ENCODE measurements around the gene AP4M1. TPM values are rescaled to one million over a fixed set of nuclear protein-coding genes. Genes with fewer than 3 reads are reported as not detected.
"Not testable (repeated sequence)": the region's sequence is repeated elsewhere in the genome, so short reads cannot be mapped to it uniquely, and the experiment has no call there.

The AP4M1 gene
- total RNA-seq, 1 donor from 2014 or later, result 19.7 TPM

DNA sequence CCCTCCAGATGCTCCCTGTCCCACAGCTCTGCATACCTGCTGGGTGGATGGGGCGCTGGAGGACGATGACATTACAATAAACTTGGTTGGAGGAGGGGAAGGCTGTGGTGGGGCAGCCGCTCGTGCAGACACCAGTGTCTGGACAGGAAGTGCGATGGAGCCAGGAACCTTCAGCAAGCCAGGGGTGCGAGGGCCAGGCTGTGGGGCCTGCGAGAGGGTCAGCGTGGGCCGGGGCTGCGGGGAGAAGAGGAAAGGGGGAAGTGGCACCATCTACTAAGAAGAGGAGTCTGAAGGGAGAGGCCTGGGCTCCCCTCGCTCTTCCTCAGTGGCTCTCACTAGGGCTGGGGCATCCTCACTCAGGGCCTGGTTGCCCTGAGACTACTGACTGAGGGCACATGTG lies 6.4 kb downstream of the AP4M1 start:
- no peak for DNase-seq

DNA sequence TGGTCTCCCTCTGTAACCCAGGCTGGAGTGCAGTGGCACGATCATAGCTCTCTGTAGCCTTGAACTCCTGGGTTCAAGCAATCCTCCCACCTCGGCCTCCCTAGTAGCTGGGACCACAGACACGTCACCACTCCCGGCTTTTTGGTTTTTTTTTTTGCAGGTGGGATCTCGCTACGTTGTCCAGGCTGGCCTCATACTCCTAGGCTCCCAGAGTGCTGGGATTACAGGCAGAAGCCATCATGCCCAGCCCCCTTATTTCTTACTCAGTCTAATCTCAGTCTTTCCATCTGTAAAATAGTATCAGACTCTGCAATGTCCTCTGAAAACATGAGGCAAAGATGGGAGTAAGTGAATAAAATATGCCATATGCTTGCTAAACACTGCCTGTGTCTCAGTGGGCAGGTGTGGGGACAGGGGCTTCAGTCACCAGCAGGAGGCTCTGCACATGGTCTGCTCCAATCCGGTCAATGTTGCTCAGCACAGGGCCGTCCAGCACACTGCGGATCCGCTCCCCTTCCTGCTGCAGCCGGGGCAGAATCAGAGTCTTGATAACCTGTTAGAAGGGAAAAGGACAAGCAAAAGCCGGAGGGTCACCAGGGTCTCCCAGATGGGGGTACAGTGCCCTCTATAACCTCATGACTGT lies 8.2 kb downstream of the AP4M1 start:
- DNase-seq, result no peak

DNA sequence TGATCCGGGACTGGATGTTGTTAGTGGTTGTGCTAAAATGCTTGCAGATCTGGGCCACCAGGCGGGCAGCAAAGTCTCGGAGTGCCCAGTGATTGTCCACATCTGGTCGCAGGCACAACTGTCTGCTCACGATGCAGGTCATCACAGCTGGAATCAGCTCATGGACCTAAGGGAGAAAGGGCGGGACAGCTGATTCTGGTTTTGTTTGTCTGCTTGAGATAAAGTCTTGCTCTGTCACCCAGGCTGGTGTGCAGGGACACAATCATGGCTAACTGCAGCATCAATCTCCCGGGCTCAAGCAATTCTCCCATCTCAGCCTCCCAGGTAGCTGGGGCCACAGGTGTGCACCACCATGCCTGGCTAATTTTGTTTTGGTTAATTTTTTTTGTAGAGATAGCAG lies 9.7 kb downstream of the AP4M1 start:
- DNase-seq, result no peak

DNA sequence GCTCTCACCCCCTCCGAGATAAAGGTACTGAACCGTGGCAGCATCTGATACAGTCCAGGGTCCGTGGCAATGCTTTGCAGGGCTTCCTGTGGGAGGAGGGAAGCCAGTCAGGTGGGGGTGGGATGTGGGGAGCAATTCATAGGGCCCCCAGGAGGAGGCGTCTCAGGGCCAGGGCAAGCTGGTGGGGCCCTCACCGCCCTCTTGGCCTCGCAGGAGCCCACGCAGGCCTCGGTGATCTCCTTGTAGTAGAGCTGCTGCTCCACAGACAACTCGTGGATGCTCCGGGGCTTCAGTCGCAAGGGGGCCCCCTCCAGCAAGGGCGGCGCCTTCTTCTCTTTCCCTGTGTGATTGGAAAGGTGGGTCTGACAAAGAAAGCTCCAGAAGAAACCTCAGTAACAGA lies 10.5 kb downstream of the AP4M1 start:
- DNase-seq, result no peak

GRCh38 chr7:100115026-100115425 lies 13.6 kb downstream of the AP4M1 start:
- no peak for DNase-seq

GRCh38 chr7:100118388-100119071 lies 17.1 kb downstream of the AP4M1 start:
- DNase-seq, result no peak

DNA sequence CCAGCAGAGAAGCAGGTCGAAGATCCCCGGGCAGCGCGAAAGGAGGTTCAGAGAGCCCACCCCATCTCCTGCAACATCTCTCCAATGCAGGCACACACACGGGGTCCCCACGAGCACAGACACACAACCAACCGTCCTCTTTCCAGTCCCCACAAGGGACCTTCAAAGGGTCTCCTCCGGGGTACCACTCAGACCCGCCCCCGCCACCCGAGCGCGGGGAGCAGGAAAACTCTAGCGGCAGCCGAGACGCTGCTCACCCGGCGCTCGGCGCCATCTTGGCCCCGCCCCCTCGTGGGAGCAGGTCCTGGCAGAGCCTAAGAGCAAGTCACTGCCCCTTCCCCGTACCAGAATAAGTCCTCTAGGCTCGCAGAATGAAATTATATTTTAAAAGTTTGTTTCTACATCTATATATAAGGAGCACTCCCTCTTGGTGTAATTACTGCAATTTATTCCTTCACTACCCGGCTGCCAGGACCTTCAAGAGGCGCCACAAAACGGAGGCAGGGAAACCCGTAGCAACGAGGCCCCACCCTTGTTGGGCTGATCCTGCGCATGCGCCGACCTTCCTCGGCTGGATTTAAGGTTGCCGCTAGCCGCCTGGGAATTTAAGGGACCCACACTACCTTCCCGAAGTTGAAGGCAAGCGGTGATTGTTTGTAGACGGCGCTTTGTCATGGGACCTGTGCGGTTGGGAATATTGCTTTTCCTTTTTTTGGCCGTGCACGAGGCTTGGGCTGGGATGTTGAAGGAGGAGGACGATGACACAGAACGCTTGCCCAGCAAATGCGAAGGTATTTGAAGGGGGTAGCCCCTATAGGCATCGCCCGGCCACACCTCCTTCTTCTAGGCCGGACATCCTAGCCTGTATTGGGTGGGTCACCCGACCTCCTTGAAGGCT lies 17.9 kb downstream of the AP4M1 start, which contains the start of the genes CNPY4 and TAF6:
Gene CNPY4 (plus strand): TSS at position 563 of the 898 bp plus-strand sequence. CDS start 111 bp downstream, at position 674.
Gene TAF6 (minus strand): TSS at position 287 of the 898 bp plus-strand sequence. CDS start 5,149 bp downstream, outside the sequence.
- DNase-seq, result peak; percentile 99

GRCh38 chr7:100119970-100120732 lies 18.7 kb downstream of the AP4M1 start:
- peak; percentile 91 for DNase-seq

DNA sequence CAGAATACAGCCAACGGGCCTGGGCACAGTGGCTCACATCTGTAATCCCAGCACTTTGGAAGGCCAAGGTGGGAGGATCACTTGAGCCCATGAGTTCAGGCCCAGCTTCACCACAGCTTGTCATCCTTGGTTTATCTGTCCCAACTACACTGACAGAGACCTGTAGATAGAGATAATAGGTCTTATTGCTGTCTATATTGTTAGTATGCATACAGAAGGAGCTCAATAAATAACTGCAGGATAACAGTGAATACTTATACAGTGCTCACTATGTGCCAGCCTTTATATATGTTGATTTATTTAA lies 19.2 kb downstream of the AP4M1 start:
- DNase-seq, result no peak

- no peak for DNase-seq
Measured at GRCh38 chr7:100122067-100122466, 20.6 kb downstream of the AP4M1 start.

DNA sequence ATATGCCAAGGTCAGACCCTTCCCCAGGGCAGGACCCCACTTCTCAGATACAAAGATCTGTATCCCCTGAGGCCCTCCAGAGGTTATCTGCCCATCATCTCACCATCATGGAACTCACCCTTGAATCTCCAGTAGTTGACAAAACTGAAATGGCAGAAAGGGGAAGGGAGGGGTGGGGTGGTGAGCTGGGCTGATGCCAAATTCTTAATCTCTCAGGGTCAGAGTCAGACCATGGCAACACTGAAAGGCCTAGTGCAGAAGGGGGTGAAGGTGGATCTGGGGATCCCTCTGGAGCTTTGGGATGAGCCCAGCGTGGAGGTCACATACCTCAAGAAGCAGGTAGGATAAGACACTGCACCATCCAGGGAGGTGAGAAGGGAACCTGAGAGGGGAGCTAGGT lies 21.1 kb downstream of the AP4M1 start:
- DNase-seq, result no peak

DNA sequence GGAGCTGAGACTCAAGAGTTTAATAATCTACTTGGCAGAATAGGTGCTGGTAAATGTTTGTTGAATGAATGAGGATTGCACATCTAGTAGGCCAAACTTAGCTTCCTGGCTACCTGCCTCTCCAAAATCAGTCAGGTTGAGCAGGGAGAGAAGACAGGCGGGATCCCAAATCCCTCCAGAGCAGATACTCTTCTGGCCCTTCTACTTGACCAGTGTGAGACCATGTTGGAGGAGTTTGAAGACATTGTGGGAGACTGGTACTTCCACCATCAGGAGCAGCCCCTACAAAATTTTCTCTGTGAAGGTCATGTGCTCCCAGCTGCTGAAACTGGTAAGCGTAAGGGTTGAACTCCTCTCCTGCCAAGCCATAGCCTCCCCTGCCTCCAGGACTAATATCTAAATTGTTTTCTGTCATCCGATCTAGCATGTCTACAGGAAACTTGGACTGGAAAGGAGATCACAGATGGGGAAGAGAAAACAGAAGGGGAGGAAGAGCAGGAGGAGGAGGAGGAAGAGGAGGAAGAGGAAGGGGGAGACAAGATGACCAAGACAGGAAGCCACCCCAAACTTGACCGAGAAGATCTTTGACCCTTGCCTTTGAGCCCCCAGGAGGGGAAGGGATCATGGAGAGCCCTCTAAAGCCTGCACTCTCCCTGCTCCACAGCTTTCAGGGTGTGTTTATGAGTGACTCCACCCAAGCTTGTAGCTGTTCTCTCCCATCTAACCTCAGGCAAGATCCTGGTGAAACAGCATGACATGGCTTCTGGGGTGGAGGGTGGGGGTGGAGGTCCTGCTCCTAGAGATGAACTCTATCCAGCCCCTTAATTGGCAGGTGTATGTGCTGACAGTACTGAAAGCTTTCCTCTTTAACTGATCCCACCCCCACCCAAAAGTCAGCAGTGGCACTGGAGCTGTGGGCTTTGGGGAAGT lies 23.1 kb downstream of the AP4M1 start:
- no peak for DNase-seq

DNA sequence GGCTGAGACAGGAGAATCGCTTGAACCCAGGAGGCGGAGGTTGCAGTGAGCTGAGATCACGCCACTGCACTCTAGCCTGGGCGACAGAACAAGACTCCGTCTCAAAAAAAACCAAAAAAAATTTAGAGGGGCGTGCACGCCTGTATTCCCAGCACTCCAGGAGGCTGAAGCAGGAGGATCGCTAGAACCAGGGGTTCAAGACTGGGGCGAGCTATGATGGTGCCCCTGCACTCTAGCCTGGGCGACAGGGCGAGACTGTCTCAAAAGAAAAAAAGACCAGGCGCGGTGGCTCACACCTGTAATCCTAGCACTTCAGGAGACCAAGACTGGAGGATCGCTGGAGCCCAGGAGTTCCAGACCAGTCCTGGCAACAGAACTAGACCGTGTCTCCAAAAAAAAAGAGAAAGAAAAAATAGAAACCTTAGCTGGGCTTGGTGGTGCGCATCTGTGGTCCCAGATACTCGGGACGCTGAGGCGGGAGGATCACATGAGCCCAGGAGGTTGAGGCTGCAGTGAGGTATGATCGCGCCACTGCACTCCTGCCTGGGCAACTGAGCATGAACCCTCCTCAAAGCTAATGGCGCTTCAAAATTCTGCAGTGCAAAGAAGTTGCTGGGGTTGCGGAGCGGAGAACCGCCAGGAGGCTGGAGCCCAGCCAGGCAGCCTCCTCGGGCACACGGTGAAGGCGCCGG lies 24.9 kb downstream of the AP4M1 start:
- no peak for DNase-seq

GRCh38 chr7:100126931-100127865 lies 25.8 kb downstream of the AP4M1 start, which contains the start of gene MBLAC1:
Gene MBLAC1, plus strand, starts transcription at chr7:100126967. Its CDS starts 429 bp downstream, at chr7:100127396.
- DNase-seq, result peak; percentile 98

DNA sequence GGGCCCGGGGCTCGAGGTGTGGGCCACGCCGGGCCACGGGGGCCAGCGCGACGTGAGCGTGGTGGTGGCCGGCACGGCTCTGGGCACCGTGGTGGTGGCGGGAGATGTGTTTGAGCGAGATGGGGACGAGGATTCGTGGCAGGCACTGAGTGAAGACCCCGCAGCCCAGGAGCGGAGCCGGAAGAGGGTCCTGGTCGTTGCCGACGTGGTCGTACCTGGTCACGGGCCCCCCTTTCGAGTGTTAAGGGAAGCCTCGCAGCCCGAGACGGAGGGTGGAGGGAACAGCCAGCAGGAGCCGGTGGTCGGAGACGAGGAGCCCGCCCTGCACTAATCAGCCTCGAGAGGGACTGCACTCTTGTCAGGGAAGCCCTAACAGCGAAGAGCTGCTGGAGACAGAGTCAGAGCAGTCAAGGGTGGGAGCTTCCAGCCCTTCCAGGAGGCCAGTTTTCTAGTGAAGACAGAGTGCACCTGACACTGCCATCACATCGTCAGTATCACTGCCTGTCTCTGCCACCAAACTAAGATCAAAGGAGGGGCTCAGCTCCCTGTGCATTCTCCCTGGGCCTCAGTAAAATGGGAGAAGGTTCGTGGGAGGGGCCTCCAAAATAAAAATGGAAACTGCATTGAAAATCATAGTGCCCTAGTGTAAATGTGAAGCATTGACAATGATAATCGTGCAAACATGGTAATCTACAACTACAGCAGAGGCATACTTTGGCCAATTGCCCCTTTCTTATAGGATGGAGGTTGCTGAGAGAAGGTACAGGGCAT lies 26.6 kb downstream of the AP4M1 start:
- DNase-seq, result peak; percentile 41

- no peak for DNase-seq
Measured at GRCh38 chr7:100128637-100128963, 27.2 kb downstream of the AP4M1 start.

DNA sequence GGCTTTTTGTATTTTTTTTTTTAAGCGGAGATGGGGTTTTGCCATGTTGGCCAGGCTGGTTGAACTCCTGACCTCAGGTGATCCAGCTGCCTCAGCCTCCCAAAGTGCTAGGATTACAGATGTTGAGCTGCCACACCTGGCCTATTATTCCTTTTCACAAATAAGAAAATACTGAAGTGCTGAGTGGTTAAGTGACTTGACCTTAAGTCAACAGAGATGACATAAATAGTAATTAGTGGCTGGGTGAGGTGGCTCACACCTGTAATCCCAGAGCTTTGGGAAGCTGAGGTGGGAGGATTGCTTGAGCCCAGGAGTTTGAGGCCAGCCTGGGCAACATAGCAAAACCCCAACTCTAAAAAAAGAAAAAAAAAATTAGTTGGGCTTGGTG lies 28.8 kb downstream of the AP4M1 start:
- not testable (repeated sequence) for DNase-seq
